Measurements from ENCODE around the gene ASPHD2.
A peak's percentile ranks its signal among the peaks of the same experiment; 100 is the strongest.
"Not testable (repeated sequence)": the region's sequence is repeated elsewhere in the genome, so short reads cannot be mapped to it uniquely, and the experiment has no call there.

Gene ASPHD2, protein sequence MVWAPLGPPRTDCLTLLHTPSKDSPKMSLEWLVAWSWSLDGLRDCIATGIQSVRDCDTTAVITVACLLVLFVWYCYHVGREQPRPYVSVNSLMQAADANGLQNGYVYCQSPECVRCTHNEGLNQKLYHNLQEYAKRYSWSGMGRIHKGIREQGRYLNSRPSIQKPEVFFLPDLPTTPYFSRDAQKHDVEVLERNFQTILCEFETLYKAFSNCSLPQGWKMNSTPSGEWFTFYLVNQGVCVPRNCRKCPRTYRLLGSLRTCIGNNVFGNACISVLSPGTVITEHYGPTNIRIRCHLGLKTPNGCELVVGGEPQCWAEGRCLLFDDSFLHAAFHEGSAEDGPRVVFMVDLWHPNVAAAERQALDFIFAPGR

DNA sequence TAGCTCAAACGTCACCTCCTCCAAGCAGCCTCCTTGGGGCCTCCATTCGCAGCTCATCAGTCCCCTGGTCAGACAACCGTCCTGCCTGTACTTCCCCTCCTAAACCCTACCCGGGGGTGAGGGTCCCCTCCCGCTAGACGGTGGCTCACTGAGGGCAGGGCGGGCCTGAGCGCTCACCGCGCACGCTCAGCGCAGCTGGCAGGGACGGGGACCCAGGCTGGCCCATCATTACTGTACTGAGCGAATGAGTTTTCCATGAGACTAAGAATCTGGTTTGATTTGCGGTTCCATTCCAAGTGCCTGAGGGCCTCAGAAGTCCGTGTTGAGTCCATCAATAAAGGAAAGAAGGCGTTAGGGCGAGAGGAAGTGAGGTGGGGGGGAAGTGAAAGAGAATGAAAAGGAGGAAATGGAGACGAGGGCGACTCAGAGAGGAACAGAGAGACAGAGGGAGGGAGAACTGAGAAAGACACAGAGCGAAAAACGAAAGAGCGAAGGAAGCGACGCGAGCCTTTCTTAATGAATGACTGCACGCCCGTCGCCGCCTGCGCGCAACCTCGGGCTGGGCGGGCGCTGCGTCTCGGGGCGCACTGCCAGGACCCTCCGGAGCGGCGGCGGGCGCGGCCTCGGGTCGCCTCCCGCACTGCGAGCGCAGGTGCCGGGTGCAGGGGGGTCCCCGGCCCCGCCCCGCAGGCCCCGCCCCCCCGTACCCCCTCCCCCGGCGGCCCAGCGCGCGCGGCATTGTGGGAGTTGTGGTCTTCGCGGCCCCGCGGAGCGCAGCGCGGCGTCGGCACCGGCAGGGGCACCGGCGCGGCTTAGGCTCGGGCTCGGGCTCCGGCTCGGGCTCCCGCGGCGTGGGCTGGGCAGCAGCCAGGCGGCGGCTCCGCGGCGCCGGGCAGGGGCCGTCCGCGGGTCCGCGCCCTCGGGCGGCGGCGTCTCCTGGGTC, at the start of gene ASPHD2:
TSS of gene ASPHD2 (plus strand) at position 746 of the 943 bp plus-strand sequence. CDS start 4,356 bp downstream, outside the sequence.
- no peak for DNase-seq

DNA sequence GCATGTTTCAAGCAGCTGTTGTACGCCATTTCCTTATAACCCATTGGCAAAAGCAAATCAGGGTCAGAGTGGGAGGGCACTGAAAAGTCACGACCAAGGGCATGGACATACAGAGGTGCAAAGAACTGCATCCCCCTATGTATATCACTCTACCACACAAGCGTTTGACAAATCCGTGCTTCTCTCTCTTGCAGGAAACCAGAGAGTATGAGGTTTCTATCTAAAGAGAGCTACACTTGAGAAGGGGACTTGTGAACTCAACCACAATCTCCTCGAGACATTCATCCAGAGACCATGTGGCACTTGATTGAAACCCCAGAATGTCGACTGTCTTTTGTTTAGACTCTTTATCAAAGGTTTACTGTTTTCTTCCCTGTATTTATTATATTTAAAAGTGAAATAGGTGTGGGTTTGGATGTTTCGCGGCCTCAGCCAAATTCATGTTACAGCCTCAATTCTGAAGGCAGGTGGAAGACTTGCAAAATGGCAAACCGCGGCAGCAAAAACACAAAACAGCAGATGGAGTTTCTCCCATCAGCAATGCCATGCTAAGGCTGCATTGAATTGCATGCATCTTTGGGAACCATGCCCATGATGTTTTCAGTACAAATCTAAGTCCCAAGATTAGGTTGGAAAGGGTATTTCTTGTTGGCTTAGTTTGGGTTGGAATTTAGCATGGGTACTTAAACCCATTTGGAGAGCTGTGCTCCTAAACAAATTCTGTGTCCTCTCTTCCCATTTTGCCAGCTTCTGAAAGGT, 48.8 kb upstream of the ASPHD2 start:
- no peak for DNase-seq

DNA sequence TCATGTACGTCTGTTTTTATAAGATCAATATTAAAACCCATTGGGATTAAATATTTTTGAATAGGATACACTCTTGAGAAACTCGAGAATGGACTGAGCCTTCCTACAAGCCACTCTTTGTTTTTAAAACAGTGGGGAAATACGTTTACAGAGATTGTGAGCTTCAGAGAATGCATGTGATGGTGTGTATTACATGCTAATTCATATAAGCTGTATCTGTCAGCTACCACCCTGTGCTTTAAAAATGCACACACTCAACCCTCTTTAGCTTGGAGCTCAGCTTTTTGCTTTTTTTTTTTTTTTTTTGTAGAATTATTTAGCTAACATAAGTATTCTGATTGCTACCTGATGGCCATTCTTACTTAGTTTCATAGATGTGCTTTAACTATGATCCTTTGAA, 46.3 kb upstream of the ASPHD2 start:
- DNase-seq, result no peak

DNA sequence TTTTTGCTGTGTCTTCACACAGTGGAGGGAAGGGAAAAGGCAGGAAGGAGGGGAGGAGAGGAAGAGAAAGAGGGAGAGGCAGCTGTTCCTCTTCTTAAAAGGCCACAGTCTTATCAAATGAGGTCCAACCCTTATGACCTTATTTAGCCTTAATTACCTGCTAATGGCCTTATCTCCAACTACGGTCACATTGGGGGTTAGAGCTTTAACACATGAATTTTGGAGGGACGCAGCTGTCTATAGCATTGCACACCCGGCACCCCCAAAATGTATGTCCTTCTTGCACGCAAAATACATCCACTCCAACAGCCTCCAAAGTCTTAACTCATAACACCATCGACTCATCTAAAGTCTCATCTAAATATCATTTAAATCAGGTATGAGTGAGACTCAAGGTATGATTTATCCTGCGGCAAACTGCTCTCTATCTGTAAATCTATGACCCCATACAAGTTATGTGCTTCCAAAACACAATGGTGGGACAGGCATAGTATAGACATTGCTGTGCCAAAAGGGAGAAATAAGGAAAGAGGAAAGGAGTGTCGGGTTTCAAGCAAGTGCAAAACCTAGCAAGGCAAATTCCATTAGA, 45.0 kb upstream of the ASPHD2 start:
- no peak for DNase-seq

DNA sequence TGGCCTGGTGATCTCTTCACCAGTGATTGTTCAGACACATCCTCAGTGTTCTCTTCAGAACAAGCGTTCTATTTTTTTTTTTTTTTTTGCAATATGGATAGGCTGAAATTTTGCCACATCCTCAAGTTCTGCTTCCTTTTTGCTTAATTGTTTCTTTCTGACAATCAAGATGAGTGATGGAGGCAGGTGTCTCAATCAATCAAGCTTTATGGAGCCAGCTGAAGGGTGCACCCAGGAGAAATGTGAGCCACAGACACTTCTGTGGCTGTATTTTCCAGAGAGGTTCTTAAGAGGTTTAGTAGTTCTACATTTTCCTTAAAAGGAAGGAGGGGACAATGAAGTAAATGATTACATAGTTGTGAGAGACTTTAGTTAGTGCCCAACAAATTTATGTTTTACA, 43.9 kb upstream of the ASPHD2 start:
- no peak for DNase-seq

DNA sequence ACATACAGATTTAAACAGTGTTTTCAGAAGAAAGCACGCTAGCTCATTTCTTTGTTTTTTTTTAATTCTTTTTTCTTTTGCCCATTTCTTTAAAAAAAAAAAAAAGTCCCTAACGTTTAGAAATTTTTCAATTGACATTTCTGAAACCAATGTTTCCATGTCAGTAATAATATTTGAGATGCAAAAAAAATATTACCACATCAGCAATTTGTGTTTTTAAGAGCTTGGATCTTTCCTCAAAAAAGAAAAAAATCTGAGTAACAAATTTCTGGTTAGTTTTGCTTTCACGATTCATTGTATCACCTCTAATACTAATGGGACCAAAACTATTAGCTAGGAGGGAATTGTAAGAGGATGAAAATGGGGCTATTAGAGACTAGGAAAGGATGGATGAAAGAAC, 39.9 kb upstream of the ASPHD2 start:
- DNase-seq, result no peak

DNA sequence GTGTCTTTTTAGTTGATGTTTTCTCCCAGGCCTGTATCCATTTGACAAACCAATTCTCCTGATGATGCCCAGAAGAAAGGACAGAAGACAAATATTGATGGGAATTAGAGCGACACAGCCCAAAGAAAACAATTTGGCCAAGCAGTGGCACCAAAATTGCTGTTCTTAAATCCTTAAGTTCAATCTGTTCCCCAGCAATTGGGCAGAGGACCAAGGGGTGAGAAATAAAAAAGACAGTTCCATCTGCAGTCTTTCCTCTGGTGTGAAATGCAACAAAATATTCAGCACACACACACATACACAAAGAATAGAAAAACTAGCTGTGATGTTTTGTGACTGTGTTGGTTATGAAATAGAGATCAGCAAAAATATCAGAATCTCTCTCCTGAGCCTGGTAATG, 38.0 kb upstream of the ASPHD2 start:
- no peak for DNase-seq

DNA sequence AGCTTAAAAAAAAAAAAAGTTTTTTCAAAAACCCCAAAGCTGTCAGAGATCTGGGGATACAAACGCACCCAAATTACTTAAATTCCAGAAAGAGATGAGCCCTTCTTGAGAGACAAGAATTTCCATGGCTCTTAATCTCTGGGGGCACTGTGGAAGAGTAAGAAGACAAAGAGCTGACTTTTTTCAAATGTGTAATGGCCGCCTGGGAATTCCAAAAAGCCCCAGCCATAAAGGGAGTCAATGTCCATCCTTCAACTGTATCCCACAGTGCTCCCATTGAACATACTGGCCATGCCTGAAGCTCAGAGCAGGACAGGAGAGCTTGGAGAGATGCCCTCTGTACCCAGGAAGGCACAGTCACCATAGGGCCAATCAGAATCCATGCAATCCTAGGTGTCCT, 37.4 kb upstream of the ASPHD2 start:
- DNase-seq, result no peak

DNA sequence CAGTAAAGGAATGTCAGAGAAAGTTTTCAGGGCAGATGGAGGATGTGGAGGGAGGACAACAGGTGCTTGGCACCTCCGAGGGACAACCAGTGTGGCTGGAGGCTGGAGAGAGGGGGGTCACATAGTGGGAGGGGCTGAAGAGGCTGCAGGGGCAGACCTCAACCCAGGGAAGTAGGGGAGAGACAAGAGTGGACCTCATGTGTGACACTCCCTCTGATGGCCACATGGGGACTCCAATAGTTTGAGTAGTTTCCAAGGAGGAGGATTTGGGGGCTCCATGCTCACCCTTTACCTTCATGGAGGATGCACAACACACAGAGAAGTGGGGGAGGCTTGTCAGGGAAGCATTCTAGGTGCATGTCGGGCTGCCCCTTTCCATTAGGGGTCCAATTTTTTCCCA, 35.1 kb upstream of the ASPHD2 start:
- no peak for DNase-seq

DNA sequence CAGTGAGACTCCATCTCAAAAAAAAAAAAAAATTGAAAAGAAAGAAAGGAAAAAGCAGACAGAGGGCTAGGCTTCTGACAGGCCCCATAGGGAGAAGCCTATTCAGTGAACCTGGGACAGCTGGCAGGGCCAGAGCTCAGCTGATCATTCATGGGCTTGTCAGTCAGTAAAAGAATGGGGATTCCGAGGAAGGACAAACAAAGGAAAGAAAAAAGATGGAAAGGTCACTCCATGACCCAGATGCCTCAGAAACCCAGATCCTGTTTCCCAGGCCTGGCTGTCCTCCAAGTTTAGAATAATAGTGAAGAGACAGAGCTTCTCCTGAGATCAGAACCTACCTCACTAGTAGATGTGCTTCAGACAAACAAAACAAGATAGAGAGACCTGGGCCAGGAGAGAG, 34.3 kb upstream of the ASPHD2 start:
- no peak for DNase-seq

DNA sequence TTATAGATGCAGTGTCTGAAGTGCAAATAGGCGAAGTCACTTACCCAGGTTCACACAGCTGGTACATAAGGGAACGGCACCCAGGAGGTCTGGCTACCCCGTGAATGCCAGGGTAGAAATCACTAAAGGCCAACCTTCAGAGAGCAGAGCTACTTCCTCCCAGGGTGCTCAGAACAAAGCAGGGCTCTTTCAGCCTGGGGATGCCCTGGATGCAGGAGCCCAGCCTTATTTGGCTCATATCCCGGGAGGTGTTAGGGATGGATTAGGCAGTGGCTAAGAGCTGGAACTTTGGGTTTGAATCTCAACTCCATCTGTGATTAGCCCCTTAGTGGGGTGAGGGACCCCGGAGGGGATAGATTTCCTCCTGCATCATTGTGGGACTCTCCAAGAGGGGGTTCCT, 33.1 kb upstream of the ASPHD2 start:
- no peak for DNase-seq

DNA sequence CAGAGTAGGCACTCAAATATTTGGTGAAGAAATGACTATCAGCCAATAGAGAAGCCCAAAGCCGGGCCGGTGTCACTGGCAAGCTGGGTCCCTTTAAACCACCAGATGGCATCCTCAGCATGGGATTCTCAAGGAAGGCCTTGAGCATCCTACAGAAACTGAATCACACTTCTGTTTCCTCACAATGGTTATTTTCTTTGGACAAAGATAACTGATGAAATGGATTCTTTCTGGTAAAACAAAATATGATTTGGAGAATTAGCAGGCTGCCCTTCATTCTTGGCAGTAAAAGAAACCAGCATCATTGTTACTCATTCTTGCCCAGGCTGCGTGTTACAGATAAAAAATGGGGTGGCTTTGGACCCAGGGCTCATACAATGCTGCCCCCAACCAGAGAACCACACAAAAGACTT, 30.3 kb upstream of the ASPHD2 start:
- DNase-seq, result no peak

DNA sequence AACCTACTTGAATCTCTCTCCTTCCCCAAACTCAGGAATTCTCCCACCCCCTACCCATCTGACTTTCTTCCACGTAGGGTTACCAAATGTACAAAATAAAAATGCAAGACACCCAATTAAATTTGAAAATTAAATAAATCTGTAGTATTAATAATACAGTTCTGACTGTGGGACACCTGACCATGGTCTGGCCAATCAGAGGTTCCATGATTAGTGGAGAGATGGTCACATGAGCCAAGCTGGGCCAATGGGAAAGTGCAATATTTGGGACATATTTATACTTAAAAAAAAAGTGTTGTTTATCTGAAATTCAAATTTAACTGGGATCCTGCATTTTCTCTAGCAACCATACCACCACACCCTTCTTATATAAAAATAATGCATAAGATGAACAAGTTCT, 29.8 kb upstream of the ASPHD2 start:
- DNase-seq, result no peak

DNA sequence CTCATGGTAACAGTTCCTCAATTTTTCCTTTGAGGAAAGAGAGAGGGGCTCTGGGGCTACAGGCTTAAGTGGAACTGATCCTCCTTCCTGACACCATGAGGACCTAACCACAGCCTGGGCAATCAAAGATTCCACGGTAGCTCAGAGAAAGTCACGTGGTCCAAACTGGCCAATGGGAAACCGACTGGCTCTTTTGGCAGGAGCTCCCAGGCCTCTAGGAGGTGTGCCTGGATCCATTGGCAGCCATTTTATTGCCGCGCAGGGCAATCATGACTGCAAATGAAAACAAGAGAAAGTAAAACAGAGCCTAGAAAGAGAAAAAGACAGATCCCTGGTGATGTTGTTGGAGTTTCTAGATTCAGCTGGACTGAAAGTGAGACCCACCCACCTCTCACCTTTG, 27.3 kb upstream of the ASPHD2 start:
- DNase-seq, result no peak

DNA sequence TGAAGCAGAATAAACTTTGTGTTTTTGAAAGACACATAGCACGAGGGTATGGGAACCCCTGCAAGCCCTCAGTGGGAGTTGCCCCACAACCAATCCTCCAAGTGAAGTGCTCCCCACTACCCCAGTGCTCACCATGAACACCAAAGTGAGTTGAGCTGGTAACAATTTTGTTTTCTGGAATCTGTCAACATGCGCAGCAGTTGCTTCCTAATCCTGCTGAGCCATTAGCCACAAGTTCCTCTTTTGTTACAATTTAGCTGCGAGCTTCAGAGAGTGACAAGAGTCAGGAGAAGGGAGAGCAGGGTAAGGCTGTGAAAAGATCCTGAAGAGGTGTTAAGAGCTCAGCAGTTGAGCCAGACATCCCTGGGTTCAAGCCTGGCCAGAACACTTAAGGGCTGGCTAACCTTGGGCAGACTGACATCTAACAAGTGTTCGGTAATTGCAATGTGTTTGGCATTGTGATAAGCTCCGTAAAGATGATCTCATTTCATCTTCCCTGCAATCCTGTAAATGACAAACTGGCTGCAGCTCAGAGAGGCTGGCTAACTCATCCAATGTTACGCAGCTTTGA, 24.1 kb upstream of the ASPHD2 start:
- no peak for DNase-seq

DNA sequence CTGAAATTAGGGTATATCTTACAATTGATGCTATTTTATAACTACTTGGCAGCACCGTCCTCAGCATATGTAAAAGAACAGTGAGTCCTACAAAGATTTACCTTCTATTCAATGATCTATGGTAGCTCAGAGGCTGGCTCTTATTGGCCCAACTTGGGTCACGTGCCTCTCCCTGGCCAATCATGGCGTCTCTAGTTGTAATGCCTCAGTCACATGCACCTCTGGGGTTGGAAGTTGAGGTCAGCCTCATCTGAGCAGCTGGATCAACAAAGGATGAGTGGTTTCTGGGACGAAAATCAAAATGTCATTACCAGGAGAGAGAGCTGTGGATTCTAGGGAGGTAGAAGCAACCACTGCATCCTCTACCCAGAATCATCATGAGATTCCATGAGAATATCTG, 22.9 kb upstream of the ASPHD2 start:
- no peak for DNase-seq

DNA sequence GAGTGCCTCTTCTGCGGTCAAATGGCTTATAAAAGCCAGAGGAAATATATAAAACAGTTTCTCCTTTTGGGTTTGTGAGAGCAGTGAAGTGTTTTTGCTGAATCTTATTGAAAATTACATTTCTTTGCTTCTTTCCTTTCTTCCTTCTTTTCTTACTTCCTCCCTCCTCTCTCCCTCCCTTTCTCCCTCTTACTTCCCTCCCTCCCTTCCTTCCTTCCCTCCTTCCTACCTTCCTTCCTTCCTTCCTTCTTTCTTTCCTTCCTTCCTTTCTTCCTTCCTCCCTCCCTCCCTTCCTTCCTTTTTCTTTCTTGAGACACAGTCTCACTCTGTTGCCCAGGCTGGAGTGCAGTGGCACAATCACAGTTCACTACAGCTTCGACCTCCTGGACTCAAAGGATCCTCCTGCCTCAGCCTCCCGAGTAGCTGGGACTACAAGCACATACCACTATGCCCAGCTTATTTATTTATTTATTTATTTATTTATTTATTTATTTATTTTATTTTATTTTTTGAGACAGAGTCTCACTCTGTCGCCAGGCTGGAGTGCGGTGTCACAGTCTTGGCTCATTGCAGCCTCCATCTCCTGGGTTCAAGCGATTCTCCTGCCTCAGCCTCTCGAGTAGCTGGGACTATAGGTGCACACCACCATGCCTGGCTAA, 20.4 kb upstream of the ASPHD2 start:
- not testable (repeated sequence) for DNase-seq

DNA sequence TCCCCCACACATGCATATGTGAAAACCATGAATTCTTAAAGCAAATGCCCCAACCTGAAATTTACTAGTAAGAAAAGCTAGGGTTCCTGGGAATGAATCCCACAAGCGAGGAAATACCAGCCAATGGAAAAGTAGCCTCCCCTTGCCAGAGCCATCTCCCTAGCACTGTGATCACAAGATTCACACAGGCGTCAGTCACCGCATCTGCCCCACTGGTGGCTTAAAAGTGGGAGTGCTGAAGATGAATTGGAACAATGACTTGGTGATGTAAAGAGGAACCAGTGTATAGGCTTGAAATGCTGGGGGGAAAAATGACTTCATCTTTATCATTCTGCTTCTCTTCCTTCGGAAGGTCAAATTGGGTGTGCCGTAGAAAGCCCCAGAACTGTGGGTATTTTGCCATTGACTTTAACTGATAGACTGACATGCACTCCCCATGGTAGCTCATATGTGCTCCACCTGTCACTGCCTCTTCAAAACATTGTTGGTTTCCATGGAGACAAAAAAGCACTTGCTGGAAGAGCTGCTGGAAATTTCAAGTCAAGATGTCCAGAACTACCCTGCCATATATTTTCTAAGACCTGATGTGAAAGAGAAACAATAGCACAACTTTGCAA, 19.2 kb upstream of the ASPHD2 start:
- DNase-seq, result peak; percentile 34

DNA sequence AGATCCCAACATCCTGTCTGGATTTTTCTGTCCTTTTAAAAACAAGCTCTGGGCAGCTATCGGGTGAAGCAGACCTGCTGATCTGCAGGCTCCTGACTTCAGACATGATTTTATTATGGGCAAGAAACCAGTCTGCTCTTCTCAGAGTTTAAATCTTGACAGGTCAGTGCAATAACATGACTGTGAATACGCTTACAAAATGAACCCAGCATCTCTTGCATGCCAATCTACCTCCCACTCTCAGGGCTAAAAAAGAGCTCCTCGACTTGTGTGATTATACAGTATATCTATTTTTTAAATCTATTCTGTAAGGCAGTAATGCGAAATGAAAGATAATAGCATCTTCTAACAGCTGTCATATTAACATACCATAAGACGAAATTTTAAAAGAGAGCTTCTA, 18.7 kb upstream of the ASPHD2 start:
- no peak for DNase-seq

DNA sequence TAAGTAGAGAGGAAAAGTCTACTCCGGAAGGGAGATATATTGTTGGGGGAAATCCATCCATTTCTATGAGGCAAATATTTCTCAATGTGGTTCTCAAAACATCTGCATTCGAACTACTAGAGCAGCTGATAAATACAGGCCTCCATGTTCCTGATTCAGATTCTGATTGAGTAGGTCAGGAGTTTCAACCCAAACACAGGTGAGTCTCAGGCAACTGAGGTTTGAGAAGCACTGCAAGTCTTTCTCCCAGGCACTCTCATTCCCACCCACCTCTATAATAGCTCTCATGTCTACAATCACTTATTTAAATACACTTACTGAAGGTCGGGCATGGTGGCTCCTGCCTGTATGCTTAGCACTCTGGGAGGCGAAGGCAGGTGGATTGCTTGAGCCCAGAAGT, 14.7 kb upstream of the ASPHD2 start:
- DNase-seq, result no peak

DNA sequence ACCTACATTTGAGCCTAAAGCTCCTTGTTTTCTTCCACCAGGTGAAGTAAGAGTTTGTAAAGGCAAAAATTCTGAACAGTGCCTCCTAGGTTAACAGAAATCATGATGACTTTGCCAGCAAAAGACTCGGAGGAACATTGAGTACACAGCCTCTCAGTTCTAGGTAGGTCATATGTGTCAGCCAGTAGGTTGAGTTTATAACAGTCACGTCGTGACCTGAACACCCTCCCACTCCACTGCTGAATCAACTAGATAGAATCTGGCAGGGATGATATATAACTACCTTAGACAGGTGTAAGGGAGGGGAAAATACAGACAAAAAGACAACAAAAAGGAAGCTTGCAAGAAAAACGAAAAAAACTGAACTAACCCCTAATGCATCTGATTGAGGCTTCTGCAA, 12.8 kb upstream of the ASPHD2 start:
- no peak for DNase-seq

Data from NCI-H1417 treated with DMSO at 0.1 percent for 48 hours (cell line).